HG03064 (cell line): ENCODE results near the gene PDXDC1.
"Not testable (repeated sequence)": the region's sequence is repeated elsewhere in the genome, so short reads cannot be mapped to it uniquely, and the experiment has no call there.

Experiments used
- ATAC-seq: cut with Tn5 transposase; IDR thresholded peaks from one replicate; pipeline ENCODE4 v1.9.1; 2021; ENCODE audit warnings: low read depth; ENCODE audit not compliant: unreplicated experiment

PDXDC1 gene

DNA sequence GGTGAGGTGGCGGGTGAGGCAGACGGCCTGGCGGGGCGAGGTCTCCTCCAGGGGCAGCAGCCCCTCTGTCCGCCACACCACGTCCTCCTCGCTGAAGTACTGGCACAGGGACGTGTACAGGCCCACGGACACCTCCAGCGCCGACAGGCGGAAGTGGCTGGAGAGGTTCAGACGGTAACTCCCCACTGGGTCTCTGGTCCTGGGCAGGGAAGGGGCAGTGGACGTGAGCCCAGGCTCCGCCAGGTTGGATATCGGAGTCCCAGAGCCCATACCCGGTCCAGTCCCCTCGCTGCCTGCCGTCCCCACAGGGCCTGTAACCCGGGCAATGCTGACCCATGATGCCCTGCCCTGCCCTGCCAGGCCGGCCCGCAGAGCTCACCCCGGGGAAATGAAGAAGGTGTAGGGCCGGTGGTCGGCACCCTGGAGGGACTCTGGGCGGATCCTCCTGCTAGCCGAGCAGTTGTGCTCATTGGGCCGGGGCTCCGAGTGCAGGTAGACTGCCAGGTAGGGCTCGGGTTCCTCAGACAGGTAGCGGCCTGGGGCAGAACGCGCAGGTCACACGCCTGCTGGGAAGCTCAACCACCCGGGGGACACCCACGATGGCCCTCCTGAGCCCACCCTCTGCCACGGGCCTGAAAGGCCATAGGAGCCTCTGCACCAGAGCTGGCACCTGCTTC, 155.6 kb downstream of the PDXDC1 start:
- not testable (repeated sequence) for ATAC-seq

DNA sequence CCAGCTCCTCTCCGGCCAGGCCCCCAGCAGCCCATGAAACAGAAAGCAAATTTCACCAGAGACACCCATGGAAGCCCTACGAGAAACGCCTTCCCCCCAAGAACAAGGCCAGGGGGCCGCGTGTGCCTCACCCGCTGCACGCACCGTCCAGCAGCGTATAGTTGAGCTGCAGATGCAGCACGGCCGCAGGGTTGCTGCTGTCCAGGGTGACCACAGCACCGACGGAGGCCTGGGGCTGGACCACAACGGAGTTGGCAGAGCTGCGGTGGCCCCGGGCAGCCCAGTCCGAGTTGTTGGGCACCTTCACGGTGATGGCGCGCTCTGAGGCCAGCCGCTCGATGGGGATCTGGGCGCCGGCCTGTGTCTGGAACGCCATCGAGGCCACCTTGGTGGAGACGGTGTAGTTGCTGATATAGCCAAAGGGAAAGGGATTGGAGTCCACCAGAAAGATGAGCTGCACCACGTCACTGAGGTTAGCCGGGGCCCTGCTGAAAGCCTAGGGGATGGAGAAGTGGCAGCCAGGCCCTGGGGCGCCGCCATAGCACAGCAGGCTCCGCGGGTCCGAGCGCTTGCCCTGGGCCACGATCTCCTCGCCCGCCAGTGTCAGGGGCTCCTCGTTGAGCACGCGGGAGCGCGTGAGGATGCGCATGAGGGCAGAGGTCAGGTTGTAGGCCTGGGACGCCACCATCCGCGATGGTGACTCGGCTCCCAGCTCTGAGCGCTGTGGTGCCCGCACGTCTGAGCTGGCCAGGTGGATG, 156.3 kb downstream of the PDXDC1 start:
- not testable (repeated sequence) for ATAC-seq

GRCh38 chr16:15132719-15133428, 158.0 kb downstream of the PDXDC1 start:
- not testable (repeated sequence) for ATAC-seq

DNA sequence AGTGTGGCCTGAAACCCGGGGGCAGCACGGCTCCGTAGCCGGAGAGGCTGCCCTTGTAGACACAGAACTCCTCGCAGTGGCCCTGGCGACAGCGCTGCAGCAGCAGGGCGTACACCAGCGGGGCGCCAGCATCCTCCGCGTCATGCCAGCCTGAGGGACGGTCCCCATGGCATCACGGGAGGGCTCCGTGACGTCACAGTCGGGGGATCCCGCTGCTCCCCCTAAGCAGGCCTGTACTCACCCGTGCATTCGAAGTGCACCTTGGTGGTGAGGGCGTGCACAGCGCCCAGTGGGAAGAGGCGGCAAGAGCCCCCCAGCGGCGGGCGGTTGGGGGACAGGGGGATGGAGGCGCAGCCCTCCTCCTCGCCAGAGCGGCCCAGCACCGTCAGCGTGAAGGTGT, 158.7 kb downstream of the PDXDC1 start:
- ATAC-seq, result not testable (repeated sequence)

DNA sequence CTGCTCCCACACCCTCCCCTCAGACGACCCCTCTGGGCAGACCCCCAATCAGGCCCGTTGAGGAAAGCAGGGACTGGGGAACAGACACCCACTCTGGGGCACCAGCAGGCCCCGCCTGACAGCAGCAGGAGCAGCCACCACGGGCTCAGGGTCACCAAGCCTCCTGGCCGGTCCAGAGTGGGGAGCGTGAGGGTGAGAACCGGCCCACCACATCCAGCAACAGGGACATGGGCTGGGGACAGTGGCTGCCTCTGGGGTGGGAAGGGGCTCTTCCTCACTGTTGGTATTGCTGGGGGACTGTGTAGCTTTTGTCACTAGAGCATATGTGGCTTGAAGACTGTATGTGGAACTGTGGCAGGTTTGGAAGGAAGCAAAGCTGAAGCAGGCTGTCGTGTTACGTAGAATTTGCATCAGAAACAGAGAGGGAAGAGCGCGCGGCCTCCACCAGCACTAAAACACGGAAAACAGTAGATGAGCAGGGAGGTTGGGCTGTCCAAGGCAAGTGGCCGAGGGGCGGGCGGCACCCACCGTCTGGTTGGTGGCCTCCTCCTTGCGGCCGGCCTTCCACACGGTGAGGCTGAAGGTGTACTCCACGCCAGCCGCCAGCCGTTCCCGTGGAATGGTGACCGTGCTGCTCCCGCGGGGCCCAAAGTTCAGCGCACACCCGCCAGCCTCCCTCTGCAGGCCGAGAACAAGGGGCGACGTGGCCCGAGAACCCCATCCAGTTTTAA, 160.1 kb downstream of the PDXDC1 start:
- not testable (repeated sequence) for ATAC-seq

DNA sequence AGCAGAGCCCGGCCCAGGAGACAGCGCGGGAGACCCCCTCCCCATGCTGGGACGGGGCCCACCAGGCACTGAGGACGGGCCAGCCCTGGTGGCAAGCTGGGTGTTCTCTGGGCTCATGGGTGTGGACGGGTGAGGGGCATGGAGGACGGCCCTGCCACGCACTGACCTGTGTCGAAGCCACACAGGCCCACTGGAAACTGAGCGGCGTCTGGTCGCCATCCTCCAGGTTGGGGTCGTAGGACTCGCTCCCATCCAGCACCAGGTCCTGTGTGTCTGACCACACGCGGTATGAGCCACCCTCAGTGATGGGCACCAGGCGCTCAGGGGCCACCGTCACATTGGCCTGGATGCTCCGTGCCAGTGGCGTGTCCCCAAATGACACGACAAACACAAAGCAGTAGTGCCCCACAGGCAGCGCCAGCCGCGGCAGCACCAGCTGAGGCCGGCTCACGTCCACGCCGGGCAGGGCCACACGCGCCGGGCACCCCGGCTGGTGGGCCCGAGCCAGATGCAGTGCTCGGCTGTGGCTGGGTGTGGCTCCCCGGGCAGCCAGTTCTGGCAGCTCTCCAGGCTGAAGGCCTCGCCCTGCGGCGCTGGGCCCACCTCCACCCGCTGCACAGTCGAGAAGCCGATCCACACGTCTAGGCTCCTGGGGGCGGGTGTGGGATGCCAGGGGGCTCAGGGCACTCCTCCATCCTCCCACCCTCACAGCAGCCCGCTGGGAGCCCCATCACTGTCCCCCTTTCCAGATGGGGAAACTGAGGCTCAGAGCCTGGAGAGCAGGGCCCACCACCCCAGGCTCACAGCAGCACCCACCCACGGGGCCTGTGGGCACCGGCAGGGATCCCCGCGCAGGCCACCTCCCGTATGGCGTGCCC, 160.9 kb downstream of the PDXDC1 start:
- ATAC-seq, result not testable (repeated sequence)

DNA sequence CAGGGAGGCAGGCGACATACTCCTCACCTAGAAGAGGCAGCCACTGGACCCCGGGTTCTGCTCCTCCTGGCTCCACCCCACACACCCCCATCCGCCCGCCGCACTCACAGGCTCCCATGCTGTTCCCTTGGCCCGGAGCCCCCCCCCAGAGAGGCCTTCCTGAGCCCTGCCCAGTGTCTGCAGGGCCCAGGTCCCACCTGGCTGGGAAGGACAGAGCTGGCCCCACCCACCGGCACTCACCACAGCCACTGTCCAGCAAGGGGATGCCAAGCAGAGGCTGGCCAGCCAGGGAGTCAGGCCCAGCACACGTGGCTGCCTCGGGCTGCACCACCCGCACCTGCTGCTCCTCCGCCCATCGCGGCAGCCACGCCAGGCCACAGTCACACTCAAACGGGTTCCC, 162.7 kb downstream of the PDXDC1 start:
- ATAC-seq, result not testable (repeated sequence)

DNA sequence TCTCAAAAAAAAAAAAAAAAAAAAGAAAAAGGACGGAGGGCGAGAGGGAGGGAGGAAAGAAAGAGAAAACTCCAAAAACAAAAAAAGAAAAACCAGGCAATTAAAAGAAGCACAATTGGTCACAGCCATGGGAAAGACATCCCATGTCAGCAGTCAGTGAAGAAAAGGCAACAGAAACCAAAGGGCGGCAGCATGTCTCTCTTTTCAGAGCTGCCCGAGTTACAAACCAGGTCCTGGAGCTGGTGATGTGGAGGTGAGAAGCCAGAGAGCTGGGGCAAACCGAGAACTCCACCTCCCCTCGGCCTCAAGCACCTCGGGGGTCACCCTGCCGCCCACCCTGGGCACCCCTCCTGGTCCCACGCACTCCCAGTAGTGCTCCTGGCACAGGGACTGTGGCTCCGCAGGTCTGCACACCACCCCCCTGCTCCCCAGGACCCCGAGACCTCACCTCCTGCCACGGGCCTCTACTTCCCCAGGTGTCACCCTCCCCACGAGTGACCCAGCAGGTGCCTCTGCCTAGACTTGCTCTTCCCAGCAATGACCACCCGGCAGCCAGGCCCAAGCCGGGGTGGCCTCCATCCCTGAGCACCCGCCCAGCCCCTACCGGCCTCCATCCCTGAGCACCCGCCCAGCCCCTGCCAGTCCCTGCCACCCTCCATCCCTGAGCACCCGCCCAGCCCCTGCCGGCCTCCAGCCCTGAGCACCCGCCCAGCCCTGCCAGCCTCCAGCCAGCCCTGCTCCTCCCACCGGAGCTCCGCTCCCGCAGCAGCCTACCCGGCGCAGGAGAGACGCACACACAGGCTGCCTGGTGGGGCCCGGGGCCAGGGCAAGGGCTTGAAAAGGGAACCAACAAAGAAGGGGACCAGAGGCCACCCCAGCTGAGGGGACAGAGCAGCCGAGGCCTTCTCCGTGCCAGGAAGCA, 165.9 kb downstream of the PDXDC1 start:
- not testable (repeated sequence) for ATAC-seq

GRCh38 chr16:15141586-15141985, 166.8 kb downstream of the PDXDC1 start:
- no peak for ATAC-seq

GRCh38 chr16:15142107-15142890, 167.5 kb downstream of the PDXDC1 start:
- not testable (repeated sequence) for ATAC-seq

DNA sequence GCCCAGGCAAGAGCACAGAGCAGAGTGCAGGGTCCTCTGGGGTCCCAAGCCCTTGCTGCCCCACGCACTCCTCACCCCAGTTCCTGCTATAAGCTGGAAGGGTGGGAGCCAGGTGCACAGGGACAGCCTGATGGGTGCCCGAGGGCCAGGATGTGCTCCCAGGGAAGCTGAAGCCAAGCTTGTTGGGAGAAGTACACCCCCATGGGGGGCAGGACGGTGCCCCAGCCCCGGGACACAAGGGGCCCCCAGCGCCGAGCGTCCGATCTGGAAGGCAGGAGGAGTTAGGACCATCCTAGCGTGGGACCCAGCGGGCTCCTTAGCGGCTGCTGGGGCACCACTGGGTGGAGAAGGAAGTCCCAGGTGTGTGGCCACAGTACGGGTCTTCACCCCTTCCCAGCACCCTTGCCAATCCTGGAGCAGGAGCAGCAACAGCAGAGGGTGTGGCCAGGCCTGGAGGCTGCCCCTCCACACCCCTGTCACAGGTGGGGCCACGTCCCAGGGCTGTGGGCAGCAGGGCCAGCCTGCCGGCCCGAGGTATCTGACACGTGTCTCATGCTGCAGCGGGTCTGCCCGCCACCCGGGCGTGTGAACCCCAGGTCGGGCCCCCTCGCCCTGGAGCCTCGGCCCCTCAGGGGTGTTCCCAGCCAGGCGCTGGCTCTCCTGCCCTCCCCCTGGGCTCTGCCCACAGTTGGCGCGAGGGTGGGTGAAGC, 168.2 kb downstream of the PDXDC1 start:
- not testable (repeated sequence) for ATAC-seq

DNA sequence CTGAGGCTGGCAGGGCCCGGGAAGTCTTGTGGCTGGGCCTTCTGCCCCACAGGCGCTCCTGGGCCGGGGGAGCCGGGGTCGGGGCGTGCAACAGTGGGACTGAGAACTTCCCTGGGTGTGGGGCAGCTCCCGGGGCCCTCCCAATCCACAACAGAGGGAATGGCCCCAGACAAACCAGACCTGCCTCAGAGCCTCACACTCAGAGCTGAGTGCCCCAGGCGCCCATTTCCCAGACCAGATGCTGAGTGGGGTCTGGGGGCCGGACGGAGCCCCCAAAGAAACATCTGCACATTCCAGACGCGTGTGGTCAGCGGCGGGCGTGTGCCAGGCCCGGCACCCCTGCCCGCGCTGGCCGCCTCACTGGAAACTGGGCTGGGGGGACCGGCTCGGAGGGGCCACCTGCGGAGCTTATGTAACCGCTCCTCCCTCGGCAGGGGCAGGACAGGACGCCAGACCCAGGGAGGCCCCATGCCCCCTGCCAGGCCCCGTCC, 168.8 kb downstream of the PDXDC1 start:
- ATAC-seq, result not testable (repeated sequence)

GRCh38 chr16:15144092-15144631, 169.3 kb downstream of the PDXDC1 start:
- not testable (repeated sequence) for ATAC-seq

GRCh38 chr16:15144781-15145417, 170.1 kb downstream of the PDXDC1 start:
- not testable (repeated sequence) for ATAC-seq

DNA sequence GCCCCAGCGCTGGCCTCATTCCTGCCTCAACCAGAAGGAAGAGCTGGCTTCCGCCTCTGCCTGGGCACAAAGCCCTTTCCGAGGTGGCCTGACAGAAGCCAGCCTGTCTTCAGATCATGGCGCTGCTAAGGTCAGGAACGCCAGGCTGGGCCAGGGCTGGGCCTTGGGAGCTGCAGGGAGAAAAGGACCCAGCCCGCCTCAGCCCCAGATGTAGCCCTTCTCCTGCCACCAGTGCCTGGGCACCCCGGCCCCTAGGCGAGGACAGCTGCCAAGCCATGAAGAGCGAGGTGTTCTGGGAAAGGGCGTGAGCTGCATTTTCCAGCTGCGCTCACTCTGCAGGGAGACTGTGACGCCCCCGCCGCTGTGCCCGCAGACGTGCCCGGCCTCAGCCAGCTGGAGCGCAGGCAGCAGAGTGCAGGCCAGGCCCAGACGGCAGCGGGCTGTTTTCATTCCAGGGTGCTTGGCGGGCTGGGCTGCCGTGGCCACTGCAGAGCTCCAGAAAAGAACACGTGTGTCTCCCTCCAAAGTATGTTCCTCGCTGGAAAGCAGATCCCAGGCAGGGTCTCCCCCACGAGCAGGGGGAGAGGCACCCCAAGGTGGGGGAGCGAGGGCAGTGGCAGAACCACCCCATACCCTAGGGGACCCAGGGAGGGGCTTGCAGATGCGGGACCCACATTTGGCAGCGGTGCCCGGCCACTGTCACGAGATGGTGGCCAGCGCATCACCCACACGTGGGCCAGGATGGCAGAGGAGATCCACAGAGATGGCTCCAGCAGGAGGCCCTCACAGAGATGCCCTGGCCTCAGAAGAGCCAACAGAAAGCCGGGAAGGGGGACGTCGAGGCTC, 170.8 kb downstream of the PDXDC1 start:
- not testable (repeated sequence) for ATAC-seq
